IPS DF 4.7 (cell line): ENCODE measurements around the gene BTD.

Experiments used
- DNase-seq: peaks from one replicate; pipeline ENCODE4 v3.0.0-alpha.2; 2013; ENCODE audit warnings: low spot score; ENCODE audit errors: extremely low read depth

Gene BTD

GRCh38 chr3:15635121-15635661 lies 33.6 kb downstream of the BTD start:
- no peak for DNase-seq

GRCh38 chr3:15636028-15636709 lies 34.6 kb downstream of the BTD start:
- no peak for DNase-seq

DNA sequence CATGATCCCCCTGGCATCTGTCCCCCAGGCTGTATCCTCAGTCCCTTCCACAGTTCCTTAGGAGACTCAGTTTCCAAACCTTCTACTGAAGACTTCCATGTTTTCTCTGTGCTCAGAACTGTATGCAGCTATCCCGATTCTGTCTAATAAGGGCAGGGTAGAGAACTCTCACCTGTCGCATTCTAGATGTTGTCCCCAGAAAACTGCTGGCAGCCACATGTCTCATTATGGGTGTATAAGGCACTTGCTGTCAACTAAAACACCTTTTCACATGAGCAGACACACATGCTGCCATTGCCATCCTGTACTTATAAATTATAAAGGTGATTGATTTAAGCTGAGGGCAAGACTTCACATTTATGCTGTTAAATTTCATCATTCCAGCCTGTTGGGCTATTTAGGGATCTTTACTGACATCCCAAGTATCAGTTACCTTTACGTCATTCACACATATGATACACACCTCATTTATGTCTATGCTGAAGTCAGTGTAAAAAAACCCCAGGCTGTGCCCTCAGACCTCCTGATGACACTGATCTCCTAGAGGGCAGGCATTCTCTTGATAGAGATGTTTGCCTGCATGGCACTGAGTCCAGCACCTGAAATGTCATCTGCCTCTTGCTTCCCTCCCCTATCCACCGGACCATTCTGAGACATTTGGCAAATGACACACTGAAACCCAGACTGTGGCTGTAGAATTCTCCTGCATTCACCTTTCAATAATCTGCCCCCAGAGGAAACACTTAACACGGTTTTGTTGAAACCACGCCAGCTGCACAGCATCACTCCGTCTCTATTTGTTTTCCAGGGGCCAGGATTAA lies 35.8 kb downstream of the BTD start:
- no peak for DNase-seq

GRCh38 chr3:15638193-15638890 lies 36.8 kb downstream of the BTD start:
- DNase-seq, result no peak

GRCh38 chr3:15638891-15639262 lies 37.3 kb downstream of the BTD start:
- no peak for DNase-seq

GRCh38 chr3:15645246-15645645 lies 43.7 kb downstream of the BTD start:
- no peak for DNase-seq

DNA sequence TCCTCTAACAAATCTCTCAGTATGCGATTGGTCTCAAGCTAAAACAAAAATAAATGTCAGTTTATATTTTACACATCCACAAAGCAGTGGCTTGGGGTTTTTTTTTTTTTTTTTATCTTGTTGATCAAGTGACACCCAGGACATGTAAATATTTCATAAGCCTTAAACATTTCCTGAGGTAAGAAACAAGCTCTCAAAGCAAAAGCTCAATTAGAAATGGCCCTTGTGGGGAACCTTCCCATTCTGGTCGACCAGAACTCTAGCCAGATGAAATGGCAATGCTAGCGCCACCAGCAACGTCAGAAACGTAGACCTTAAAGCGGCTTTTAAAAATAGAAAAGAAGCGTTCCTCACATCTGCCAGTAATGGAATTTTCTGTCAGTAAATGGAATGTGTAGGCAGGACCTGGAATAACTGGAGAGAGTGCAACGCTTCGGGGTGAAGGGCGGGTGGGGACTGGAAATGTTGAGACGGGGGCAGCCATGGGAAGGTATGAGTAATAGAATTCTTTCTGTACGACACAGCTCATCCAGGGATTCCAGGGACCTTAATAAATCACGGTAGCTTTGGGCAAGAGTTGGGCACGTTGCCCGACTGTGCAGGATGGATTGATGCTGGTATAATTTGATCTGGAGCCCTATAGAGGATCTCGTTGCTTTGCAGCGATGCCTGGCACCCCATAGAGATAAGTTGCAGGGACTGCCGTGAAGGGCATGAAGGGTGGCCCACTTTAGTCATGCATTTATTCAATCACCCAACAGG lies 44.4 kb downstream of the BTD start:
- DNase-seq, result no peak

DNA sequence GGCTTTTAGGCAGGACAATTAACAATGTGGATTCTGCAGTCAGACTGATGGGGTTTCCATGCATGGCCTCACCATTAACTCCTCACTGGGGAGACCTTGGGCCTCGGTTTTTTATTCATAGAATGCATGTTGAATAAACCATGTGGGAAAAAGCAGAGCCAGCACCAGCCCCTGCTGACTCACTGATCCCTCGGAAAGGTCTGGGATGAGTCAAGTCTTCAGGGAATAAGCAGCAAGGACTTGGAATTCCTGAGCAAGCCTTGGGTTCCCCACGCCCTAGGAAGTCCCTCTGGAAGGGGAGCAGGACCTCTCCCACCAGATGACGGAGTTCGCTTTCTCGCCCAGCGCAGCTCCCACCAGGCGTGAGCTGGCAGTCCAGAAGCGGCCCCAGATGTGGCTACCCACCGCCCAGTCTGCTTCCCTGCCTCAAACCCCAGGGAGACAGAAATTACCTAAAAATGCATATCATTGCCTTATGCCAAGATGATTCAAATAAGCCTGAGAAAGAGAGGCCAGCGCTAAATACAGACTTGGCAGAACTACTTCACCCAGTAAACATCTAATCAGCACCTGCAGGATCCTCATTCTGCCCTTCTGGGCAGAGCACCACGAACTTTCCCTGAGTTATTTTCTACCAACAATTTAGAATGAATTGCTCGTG lies 45.4 kb downstream of the BTD start:
- no peak for DNase-seq

DNA sequence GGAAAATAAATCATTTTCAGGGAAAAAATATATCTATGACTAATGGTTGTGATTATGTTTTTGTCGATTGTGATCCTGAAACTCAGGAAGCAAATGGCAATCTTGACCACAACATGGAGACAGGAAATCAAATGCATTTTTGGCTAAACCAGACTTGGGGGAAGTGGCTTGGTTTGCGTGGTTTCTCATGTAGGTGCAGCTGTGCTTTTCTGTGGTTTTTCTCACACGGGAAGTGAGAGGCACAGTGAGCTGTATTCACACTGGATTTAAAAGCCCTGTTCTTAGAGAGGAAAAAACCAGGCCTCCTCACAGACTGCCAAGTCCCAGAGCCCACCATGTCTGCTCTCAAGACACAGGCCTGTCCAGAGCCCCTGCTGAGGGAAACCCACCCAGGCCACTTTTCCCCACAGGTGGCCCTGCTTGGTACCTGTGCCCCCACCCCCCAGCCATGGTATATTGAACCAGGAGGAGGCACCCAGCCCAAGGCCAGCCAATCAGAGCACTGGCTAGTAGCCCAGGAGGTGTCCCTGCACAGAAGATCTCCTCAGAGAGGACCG lies 46.1 kb downstream of the BTD start:
- no peak for DNase-seq

- no peak for DNase-seq
Measured at GRCh38 chr3:15649341-15649740, 47.8 kb downstream of the BTD start.

- no peak for DNase-seq
Measured at GRCh38 chr3:15649858-15650257, 48.3 kb downstream of the BTD start.

DNA sequence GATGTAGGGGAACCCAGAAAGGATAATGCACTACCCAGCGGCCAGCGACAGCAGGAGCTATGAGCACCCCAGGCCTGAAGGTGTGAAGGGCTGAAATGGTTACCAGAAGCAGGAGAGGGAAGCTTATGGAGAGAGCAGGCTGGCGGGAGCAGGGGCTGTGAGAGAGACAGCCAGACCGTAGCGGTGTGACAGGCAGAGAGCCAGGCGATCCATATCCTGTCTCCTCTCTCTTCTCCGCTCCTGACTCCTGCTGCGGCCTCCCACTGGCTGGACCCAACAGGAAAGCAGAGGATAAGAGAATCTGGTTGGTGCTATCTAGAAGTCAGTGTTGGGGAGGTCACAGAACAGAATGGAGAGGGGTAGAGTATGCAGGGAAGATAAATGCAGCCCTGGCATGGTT lies 49.9 kb downstream of the BTD start:
- DNase-seq, result no peak

DNA sequence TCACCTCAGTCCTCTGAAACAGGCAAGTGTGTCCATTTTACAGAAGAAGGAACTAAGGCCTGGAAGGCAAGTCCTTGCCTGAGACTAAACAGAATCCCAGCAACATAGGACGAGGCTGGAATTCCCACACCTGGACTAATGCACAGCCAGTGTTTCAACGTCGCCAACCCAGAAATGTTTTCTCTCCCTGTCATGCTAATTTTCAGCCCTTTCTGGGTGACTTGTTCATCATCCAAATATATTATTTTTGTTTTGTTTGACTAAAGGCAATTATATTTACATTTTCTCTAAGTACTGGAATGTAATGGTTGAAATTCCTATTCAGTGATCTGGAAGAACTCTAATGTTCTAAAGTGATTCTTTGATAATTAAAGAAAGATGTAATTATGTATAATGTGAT lies 51.8 kb downstream of the BTD start:
- DNase-seq, result no peak

DNA sequence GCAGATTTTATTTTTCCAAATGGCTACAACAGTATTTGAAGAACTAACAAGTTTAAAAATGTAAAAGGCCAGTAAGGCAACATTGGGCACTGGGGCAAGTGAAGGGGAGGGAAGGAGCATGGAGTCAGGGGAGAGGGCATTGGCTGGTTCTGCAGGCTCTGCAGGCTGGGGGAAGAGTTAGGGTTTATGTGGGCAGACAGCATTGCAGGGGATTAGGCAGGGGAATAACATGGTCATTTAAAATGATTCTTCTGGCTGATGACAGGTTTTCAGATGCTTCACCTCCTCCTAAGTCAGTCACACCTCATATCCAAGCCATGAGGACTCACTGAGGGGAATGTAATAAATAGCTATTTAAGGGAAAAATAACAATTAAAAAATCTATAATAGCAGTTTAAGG lies 52.6 kb downstream of the BTD start:
- DNase-seq, result no peak

DNA sequence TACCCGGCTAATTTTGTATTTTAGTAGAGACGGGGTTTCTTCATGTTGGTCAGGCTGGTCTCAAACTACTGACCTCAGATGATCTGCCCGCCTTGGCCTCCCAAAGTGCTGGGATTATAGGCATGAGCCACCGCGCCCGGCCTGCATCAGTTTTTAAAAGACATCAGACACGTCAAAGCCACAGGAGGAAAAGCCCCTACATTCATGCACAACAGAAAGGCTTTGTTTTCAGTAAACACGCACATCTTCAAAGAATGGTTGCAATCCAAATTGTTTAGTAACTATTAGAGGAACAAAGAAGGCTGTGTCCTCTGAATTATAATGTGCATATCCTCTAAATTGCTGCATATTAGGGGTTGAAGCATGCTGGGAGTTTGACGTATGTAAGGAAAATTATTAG lies 53.3 kb downstream of the BTD start:
- DNase-seq, result no peak

GRCh38 chr3:15656342-15656741 lies 54.8 kb downstream of the BTD start:
- no peak for DNase-seq

- DNase-seq, result no peak
Measured at GRCh38 chr3:15657016-15657415, 55.5 kb downstream of the BTD start.

DNA sequence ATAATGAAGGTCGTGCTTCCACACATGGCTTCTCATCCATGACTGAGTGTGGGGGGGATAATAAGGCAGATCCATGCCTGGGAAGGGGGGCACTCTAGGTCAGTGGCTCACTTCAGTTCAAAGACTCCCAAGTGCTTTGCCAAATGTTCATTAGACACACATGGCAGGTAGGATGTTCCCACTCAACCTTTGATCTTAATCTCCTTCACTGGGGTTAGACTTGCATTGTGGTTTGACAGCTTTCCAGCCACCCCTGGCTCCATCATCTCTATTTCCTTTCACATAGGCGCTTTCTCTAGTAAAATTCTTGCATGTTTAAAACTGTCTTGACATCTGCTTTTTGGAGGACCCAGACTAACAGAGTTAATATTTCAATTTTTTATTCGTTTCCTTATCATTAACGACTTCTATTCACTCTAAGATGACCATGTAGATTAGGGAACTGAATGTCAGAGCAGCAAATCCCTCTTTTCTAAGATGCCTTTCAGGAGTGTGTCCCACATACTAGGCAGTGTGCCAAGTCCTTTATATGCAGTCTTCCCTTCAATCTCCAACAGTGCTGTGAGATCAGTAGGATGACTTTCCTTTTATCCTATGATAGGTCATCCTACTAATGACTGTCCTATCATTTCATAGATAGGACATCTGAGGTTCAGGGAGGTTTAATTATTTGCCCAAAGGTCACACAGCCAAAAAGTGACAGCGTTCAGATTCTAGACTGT lies 57.9 kb downstream of the BTD start:
- DNase-seq, result no peak

DNA sequence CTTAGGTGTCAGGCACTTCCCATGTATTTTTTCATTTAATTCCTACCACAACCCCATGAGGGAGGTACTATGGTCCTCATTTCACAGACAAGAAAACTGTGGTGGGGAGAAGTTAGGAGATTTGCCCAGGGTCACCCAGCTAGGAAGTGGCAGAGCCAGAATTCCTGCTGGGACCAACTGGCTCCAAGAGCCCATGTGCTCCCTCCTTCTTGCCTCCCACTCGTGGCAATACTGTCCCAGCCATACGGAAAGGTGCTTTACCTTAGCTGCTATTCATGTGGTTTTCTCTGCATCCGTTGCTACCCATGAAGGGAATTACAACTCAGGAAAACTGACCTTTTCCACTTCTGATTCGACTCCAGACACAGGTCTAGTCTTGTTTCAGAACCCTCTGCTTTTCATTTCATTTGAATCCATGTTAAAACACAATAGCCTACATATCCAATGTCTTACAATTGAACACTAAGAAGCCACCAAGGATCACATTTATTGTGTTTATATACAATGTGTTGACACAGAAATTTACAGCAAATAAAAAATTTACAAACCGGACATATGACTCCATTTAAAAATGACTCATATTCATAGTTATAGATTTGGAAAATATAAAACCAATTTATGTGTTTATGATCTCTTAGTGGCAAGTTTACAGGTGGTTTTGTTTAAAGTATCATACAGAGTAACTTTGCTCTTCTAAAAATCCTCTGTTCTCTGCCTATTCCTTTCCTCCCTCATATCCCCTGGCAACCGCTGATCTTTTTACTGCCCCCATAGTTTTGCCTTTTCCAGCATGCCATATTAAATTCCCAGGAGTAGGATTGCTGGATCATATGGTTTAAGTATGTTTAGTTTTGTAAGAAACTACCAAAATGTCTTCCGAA lies 58.8 kb downstream of the BTD start:
- DNase-seq, result no peak
